Measurements from ENCODE around the gene ZNF335.

DNA sequence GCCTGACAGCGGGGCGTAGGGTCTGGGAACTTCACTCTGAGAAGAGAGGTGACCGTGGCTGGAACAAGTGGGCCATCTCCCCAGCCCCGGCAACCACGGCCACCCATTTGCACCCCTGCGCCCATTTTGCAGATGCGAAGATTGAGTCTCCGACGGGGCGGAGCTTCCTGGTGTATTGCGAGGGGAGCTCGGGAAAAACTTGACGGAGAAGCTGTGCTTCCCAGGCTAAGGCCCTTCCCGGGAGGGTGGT, 653 bp downstream of the ZNF335 start:
- TF ChIP-seq, protein P1, sequence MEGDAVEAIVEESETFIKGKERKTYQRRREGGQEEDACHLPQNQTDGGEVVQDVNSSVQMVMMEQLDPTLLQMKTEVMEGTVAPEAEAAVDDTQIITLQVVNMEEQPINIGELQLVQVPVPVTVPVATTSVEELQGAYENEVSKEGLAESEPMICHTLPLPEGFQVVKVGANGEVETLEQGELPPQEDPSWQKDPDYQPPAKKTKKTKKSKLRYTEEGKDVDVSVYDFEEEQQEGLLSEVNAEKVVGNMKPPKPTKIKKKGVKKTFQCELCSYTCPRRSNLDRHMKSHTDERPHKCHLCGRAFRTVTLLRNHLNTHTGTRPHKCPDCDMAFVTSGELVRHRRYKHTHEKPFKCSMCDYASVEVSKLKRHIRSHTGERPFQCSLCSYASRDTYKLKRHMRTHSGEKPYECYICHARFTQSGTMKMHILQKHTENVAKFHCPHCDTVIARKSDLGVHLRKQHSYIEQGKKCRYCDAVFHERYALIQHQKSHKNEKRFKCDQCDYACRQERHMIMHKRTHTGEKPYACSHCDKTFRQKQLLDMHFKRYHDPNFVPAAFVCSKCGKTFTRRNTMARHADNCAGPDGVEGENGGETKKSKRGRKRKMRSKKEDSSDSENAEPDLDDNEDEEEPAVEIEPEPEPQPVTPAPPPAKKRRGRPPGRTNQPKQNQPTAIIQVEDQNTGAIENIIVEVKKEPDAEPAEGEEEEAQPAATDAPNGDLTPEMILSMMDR (IDR thresholded peaks at IDR 0.05): no peak
- no peak for TF ChIP-seq POLR2AphosphoS5 (IDR thresholded peaks at IDR 0.05)
